Lower leg skin (tissue), 3 donors: ENCODE results near the gene ATP7B.

Experiments
- POLR2A ChIP-seq, 2 donors: fragments of 450-650 bp; IDR thresholded peaks; one replicate each; pipeline ENCODE4 v1.6.1; 2016 to 2017; ENCODE audit warnings: antibody characterized with exemption in 2 of 2, mild to moderate bottlenecking in 1 of 2, moderate library complexity in 1 of 2
- TF ChIP-seq, protein P1 (sequence below), 3 donors: fragments of 450-650 bp; IDR thresholded peaks; one replicate each; pipeline ENCODE4 v1.5.1; 2016; ENCODE audit warnings: antibody characterized with exemption in 3 of 3, mild to moderate bottlenecking in 3 of 3, moderate library complexity in 2 of 3

DNA sequence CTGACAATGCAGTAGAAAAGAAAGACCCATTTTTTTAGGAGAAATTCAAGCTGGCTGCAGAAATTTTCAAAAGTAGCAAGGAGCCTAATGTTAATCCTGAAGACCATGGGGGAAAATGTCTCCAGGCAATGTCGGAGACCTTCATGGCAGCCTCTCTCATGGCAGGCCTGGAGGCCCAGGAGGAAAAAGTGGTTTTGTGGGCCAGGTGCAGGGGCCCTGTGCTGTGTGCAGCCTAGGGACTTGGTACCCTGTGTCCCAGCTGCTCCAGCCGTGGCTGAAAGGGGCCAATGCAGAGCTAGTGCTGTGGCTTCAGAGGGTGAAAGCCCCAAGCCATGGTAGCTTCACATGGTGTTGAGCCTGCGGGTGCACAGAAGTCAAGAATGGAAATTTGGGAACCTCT, 5.0 kb upstream of the ATP7B start:
- TF ChIP-seq POLR2A (IDR thresholded peaks at IDR 0.05) = no peak
- TF ChIP-seq, protein P1, sequence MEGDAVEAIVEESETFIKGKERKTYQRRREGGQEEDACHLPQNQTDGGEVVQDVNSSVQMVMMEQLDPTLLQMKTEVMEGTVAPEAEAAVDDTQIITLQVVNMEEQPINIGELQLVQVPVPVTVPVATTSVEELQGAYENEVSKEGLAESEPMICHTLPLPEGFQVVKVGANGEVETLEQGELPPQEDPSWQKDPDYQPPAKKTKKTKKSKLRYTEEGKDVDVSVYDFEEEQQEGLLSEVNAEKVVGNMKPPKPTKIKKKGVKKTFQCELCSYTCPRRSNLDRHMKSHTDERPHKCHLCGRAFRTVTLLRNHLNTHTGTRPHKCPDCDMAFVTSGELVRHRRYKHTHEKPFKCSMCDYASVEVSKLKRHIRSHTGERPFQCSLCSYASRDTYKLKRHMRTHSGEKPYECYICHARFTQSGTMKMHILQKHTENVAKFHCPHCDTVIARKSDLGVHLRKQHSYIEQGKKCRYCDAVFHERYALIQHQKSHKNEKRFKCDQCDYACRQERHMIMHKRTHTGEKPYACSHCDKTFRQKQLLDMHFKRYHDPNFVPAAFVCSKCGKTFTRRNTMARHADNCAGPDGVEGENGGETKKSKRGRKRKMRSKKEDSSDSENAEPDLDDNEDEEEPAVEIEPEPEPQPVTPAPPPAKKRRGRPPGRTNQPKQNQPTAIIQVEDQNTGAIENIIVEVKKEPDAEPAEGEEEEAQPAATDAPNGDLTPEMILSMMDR (IDR thresholded peaks at IDR 0.05) = no peak
